Endothelial cell of umbilical vein (primary cell): Measurements from ENCODE around the gene BMP10. TPM values are rescaled to one million over a fixed set of nuclear protein-coding genes. Genes with fewer than 3 reads are reported as not detected.

Experiments
- BruUV-seq: library from RNA; stranded (reverse); fragments of 400-500 nt; replicated peaks from 2 replicates; lab custom pipeline; 2021; lab: Mats Ljungman, UMichigan
- CTCF ChIA-PET: fragments of 300-600, 350-600 bp; sonication (Branson Sonifier 250); formaldehyde crosslinking; loops from one replicate; lab custom pipeline; 2021; ENCODE audit warnings: antibody characterized with exemption, inconsistent platforms; lab: Charles Lee
- POLR2A ChIA-PET: fragments of 300-600, 350-600 bp; sonication (Branson Sonifier 250); formaldehyde crosslinking; loops from one replicate; lab custom pipeline; 2021; ENCODE audit warnings: antibody characterized with exemption, inconsistent platforms; lab: Charles Lee
- DNase-seq: peaks from one replicate; pipeline ENCODE4 v3.0.0-alpha.2; 2011; ENCODE audit warnings: low read depth, low spot score
- FAIRE-seq: peaks from 2 replicates; lab custom pipeline; 2011; peaks lifted over from hg19 to GRCh38; lab: Jason Lieb, UNC
- H2AFZ ChIP-seq: 2 replicates; pipeline ENCODE4 v1.6.0; 2012; ENCODE audit warnings: low read depth, low read length, control low read depth, inconsistent platforms
- H3K27ac ChIP-seq: 2 replicates; pipeline ENCODE4 v1.5.1; 2011; ENCODE audit warnings: low read depth, mild to moderate bottlenecking, control low read depth, low read length, moderate library complexity; ENCODE audit not compliant: insufficient read depth
- H3K27me3 ChIP-seq, 2 experiments: 2 replicates each; pipeline versions ENCODE4 v1.6.0 to v1.6.1; 2011; ENCODE audit warnings: low read length in 2 of 2, mixed read lengths in 1 of 2; ENCODE audit not compliant: control insufficient read depth in 2 of 2, insufficient read depth in 2 of 2
- H3K36me3 ChIP-seq, 2 experiments: 2 replicates in 1 of 2; 3 replicates in 1 of 2; pipeline ENCODE4 v1.5.1; 2011; ENCODE audit warnings: low read length in 2 of 2, mild to moderate bottlenecking in 1 of 2, moderate library complexity in 1 of 2; ENCODE audit not compliant: control insufficient read depth in 2 of 2, insufficient read depth in 2 of 2; ENCODE audit errors: extremely low read depth in 1 of 2
- H3K4me1 ChIP-seq: 3 replicates; pipeline ENCODE4 v1.5.1; 2011; ENCODE audit warnings: mild to moderate bottlenecking, low read length; ENCODE audit not compliant: control insufficient read depth, insufficient read depth; ENCODE audit errors: extremely low read depth
- H3K4me2 ChIP-seq: 2 replicates; pipeline ENCODE4 v1.6.1; 2011; ENCODE audit warnings: low read length, control low read depth, mixed read lengths; ENCODE audit not compliant: insufficient read depth
- H3K4me3 ChIP-seq, 3 experiments: fragments of 200-600 bp in 1 of 3; sonication (generic), shearing (Covaris generic) in 1 of 3; replicated peaks in 1 of 3; 2 replicates each; pipeline ENCODE4 v1.5.1; 2011 to 2016; ENCODE audit warnings: control low read depth in 3 of 3, low read length in 3 of 3, mild to moderate bottlenecking in 2 of 3, inconsistent platforms in 1 of 3, low read depth in 1 of 3, moderate library complexity in 1 of 3; ENCODE audit not compliant: insufficient read depth in 1 of 3
- H3K79me2 ChIP-seq: 2 replicates; pipeline ENCODE4 v1.6.0; 2012; ENCODE audit warnings: low read length, inconsistent platforms; ENCODE audit not compliant: control insufficient read depth, insufficient read depth
- H3K9ac ChIP-seq: replicated peaks from 2 replicates; pipeline ENCODE3; 2011; ENCODE audit warnings: low read length, control low read depth; ENCODE audit not compliant: insufficient read depth; ENCODE audit errors: extremely low read depth
- H3K9me1 ChIP-seq: replicated peaks from 3 replicates; pipeline ENCODE4 v1.6.0; 2011; ENCODE audit warnings: mild to moderate bottlenecking, low read length; ENCODE audit not compliant: control insufficient read depth, insufficient read depth; ENCODE audit errors: extremely low read depth
- H3K9me3 ChIP-seq: replicated peaks from 2 replicates; pipeline ENCODE4 v1.5.1; 2012; ENCODE audit warnings: low read length, inconsistent platforms; ENCODE audit not compliant: control insufficient read depth, insufficient read depth
- H4K20me1 ChIP-seq: replicated peaks from 2 replicates; pipeline ENCODE3; 2011; ENCODE audit warnings: mild to moderate bottlenecking, low read length; ENCODE audit not compliant: control insufficient read depth, insufficient read depth; ENCODE audit errors: extremely low read depth
- FOS ChIP-seq: IDR thresholded peaks from 2 replicates; pipeline ENCODE4 v1.6.1; 2011; ENCODE audit warnings: mild to moderate bottlenecking, low read length, moderate library complexity, borderline replicate concordance; ENCODE audit not compliant: insufficient read depth
- JUN ChIP-seq: IDR thresholded peaks from 2 replicates; pipeline ENCODE4 v1.6.1; 2011; ENCODE audit warnings: borderline replicate concordance, low read depth; ENCODE audit not compliant: insufficient read length, insufficient read depth
- POLR2AphosphoS5 ChIP-seq: IDR thresholded peaks from 2 replicates; pipeline ENCODE4 v1.6.1; 2012; ENCODE audit warnings: low read depth, mild to moderate bottlenecking, control low read depth, low read length, moderate library complexity; ENCODE audit not compliant: insufficient read depth
- dilution Hi-C: fragments of 300-500 bp; cut with MboI; formaldehyde crosslinking; loops from one replicate; pipeline ENCODE4 v1.15.0; 2019; ENCODE audit warnings: low sequenced_read_pairs; ENCODE audit not compliant: extremely low pct_ligation_motif_present
- intact Hi-C: fragments of 100-400 bp; cut with micrococcal nuclease; formaldehyde crosslinking; loops from one replicate; pipeline ENCODE4 v1.10.0; 2022
- polyA plus RNA-seq, 4 experiments: library from polyadenylated mRNA; depleted of rRNA in 3 of 4; stranded (reverse) in 3 of 4; unstranded in 1 of 4; fragments of >200 nt; gene quantifications; 2 replicates each; pipeline versions ENCODE4 v1.2.1 to v1.2.3, GENCODE V29; 2011 to 2012; ENCODE audit warnings: missing spikeins in 1 of 4
- total RNA-seq: library from RNA; stranded (reverse); gene quantifications from 2 replicates; pipeline ENCODE4 v1.2.3, GENCODE V29; 2021
- TF ChIP-seq, protein P1 (sequence below): IDR thresholded peaks from 2 replicates; pipeline ENCODE4 v1.6.1; 2011; ENCODE audit not compliant: insufficient read depth, insufficient read length
- TF ChIP-seq, protein P2 (sequence below), 2 donors: IDR thresholded peaks; 1 replicate in 1 of 2; 2 replicates in 1 of 2; pipeline ENCODE4 v1.5.1; 2011; ENCODE audit warnings: low read length in 2 of 2, mild to moderate bottlenecking in 2 of 2, moderate library complexity in 2 of 2, control low read depth in 1 of 2, inconsistent platforms in 1 of 2, low read depth in 1 of 2; ENCODE audit not compliant: insufficient read depth in 1 of 2; ENCODE audit errors: extremely low read depth in 1 of 2

Gene BMP10
- total and polyA plus RNA-seq, 2 donors (not counting 3 experiments of a cell fraction or from before 2014, with no cell fraction given) = not detected

DNA sequence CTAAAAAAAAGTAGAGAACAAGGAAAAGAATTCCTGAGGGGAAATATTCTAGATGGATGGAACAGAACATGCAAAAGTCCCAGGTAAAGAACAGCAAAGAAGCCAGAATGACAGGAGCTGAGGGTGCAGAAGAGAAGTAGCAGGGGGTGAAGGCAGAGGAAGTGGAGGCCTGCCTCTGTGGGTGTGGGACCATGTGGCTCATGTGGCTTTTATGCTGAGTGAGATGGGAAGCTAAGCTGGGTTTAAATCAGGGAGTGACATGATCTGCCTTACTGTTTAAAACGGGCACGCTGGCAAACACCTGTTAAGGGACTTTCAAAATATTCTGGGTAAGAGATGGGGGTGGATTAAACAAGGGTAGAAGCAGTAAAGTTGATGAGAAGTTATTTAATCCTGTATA, 41.5 kb upstream of the BMP10 start:
- no TSS peak for BruUV-seq
- dilution Hi-C loops (no loop called here), intact Hi-C loops (no loop called here)
- Histone ChIP-seq H2AFZ (no peak overlapping the region), H3K4me2 (no peak overlapping the region), H3K4me3 (no peak overlapping the region), H3K4me1 (peaks cover 15% of the 10 kb centered on the region), H3K9ac (no peak overlapping the region), H3K9me1 (no peaks in the 10 kb centered on the region), H4K20me1 (no peaks in the 10 kb centered on the region), H3K9me3 (no peaks in the 10 kb centered on the region), H3K79me2 (no peaks in the 10 kb centered on the region), H3K36me3 (no peaks in the 10 kb centered on the region), H3K27me3 (peaks cover 4 to 12% of the 10 kb centered on the region in 2 experiments), H3K27ac (no peak overlapping the region)
- no peak for FAIRE-seq
- no peak for DNase-seq
- CTCF ChIA-PET = interaction anchor here (1.1 to 3.6 kb wide), 4 partner anchors 11 to 204 kb away, joined by 4 to 28 read pairs (median 16); no protein-coding TSS in a partner anchor
- no peak for TF ChIP-seq FOS
- TF ChIP-seq, protein P1, sequence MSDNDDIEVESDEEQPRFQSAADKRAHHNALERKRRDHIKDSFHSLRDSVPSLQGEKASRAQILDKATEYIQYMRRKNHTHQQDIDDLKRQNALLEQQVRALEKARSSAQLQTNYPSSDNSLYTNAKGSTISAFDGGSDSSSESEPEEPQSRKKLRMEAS = no peak
- no peak for TF ChIP-seq JUN
- TF ChIP-seq POLR2AphosphoS5 = no peak
- TF ChIP-seq, protein P2, sequence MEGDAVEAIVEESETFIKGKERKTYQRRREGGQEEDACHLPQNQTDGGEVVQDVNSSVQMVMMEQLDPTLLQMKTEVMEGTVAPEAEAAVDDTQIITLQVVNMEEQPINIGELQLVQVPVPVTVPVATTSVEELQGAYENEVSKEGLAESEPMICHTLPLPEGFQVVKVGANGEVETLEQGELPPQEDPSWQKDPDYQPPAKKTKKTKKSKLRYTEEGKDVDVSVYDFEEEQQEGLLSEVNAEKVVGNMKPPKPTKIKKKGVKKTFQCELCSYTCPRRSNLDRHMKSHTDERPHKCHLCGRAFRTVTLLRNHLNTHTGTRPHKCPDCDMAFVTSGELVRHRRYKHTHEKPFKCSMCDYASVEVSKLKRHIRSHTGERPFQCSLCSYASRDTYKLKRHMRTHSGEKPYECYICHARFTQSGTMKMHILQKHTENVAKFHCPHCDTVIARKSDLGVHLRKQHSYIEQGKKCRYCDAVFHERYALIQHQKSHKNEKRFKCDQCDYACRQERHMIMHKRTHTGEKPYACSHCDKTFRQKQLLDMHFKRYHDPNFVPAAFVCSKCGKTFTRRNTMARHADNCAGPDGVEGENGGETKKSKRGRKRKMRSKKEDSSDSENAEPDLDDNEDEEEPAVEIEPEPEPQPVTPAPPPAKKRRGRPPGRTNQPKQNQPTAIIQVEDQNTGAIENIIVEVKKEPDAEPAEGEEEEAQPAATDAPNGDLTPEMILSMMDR (IDR thresholded peaks at IDR 0.05; ENCODE audit: extremely low read depth in 1 of 2, insufficient read depth in 1 of 2, low read depth in 1 of 2, low read length in 2 of 2) = no peak
- POLR2A ChIA-PET = no interaction called here
